KOPT-K1 (cell line): ENCODE data around the gene LRRC3C.
A peak's percentile ranks its signal among the peaks of the same experiment; 100 is the strongest.
"Not testable (repeated sequence)": the region's sequence is repeated elsewhere in the genome, so short reads cannot be mapped to it uniquely, and the experiment has no call there.

Experiments used
- H3K27ac ChIP-seq: fragments of 200-600 bp; sonication (generic); 2 replicates; pipeline ENCODE4 v1.5.1; 2016; ENCODE audit warnings: antibody characterized with exemption, mild to moderate bottlenecking, low read depth, low read length; ENCODE audit not compliant: poor library complexity, severe bottlenecking
- H3K36me3 ChIP-seq: fragments of 200-600 bp; sonication (generic); 2 replicates; pipeline ENCODE4 v1.5.1; 2017; ENCODE audit warnings: antibody characterized with exemption, mild to moderate bottlenecking, low read length, moderate library complexity; ENCODE audit not compliant: insufficient read depth
- H3K9me3 ChIP-seq: fragments of 200-600 bp; sonication (generic); 2 replicates; pipeline ENCODE4 v1.5.1; 2017; ENCODE audit warnings: antibody characterized with exemption, low read length, mild to moderate bottlenecking; ENCODE audit not compliant: insufficient read depth, poor library complexity, severe bottlenecking

Gene LRRC3C, protein sequence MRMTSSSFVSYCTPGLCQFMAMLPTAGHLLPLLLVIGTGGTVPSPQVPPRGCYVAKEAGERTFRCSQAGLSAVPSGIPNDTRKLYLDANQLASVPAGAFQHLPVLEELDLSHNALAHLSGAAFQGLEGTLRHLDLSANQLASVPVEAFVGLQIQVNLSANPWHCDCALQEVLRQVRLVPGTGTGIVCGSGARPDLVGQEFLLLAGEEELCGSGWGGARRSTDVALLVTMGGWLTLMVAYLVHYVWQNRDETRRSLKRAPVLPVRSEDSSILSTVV

DNA sequence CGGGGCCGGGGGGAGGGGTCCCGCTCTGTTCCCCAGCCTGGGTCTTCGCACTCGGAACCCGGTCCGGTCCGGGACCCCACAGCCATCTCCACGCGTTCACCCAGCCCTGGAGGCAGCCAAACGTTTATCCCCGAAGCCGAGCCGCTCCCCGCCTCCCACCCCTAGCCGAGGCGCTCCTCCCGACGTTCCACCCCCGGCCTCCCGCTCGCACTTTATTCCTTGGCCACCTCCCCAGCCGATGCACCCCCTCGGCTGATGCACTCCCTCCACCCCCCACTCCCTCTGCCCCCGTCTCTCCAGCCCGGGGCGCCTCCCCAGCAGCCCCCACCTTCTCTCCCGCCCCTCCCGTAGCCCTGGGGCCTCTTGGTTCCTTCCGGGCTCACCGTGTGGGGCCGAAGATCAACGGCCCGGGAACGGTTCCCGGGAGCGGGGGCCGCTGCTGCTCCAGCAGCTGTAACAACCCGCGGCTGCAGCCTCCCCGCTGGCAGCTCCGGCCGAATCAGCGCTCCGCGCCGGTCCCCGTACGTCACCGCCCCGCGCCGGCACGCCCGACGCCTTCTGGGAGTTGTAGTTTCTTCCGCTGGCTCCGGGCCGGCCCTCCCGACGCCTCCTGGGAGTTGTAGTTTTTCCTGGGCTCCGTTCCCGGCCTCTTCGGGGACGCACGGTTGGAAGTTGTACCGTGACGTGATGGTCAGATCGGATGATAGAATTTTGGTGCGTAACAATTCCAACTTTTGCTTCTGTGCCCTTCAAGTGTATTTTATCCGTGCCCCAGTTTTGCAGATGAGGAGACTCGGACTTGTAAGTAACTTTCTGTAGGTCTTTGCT is at the start of gene LRRC3C, which contains the start of gene ORMDL3:
Gene LRRC3C (plus strand): TSS at position 632 of the 828 bp plus-strand sequence. CDS start 13,792 bp downstream, outside the sequence.
Gene ORMDL3 (minus strand): TSS at position 501 of the 828 bp plus-strand sequence. CDS start 3,398 bp downstream, outside the sequence.
- Histone ChIP-seq H3K36me3 (peaks cover 33% of the 10 kb centered on the region), H3K27ac (peak within 1 kb of the TSS; percentile 99), H3K9me3 (no peaks in the 10 kb centered on the region)

- not testable (repeated sequence) for H3K27ac ChIP-seq, H3K36me3 ChIP-seq, H3K9me3 ChIP-seq
These were observed 41.4 kb upstream of the LRRC3C start for GRCh38 chr17:39886102-39886501.

GRCh38 chr17:39887078-39887477 is 40.5 kb upstream of the LRRC3C start:
- H3K27ac ChIP-seq: no peak overlapping the region
- H3K9me3 ChIP-seq: no peaks in the 10 kb centered on the region
- no peaks in the 10 kb centered on the region for H3K36me3 ChIP-seq

GRCh38 chr17:39889200-39889599 is 38.3 kb upstream of the LRRC3C start:
- H3K36me3 ChIP-seq: no peaks in the 10 kb centered on the region
- no peak overlapping the region for H3K27ac ChIP-seq
- no peaks in the 10 kb centered on the region for H3K9me3 ChIP-seq

- Histone ChIP-seq H3K36me3 (no peaks in the 10 kb centered on the region), H3K27ac (peak overlapping the region; percentile 21), H3K9me3 (no peaks in the 10 kb centered on the region)
These were observed 32.7 kb upstream of the LRRC3C start for GRCh38 chr17:39894681-39895376.

- H3K27ac ChIP-seq: no peak overlapping the region
- no peaks in the 10 kb centered on the region; the same call in 1 of the 2 replicates for H3K36me3 ChIP-seq
- no peaks in the 10 kb centered on the region for H3K9me3 ChIP-seq
These were observed 29.4 kb upstream of the LRRC3C start for GRCh38 chr17:39898088-39898487.

DNA sequence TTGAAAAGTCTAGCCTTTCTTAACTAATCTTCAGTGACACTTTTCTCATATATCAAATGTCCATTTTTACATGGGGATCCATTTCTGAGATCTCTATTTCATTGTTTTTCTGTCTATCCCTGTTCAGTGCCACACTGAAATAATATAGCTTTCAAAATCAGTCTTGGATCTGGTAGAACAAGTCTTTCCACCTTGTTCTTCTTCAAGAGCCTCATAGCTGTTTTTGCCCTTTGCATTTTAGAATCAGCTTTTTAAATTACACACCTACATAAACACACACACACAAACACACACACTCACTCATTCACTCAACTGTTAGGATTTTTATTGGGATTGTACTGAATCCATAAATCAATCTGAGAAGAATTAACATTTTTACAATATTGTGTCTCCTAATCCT is 28.3 kb upstream of the LRRC3C start:
- no peak overlapping the region for H3K27ac ChIP-seq
- H3K36me3 ChIP-seq: no peaks in the 10 kb centered on the region; the same call in 1 of the 2 replicates
- H3K9me3 ChIP-seq: no peaks in the 10 kb centered on the region

- H3K36me3 ChIP-seq: peaks cover 28% of the 10 kb centered on the region
- not testable (repeated sequence) for H3K27ac ChIP-seq, H3K9me3 ChIP-seq
These were observed 25.5 kb upstream of the LRRC3C start for GRCh38 chr17:39902027-39902426.

- peak overlapping the region; percentile 62 for H3K27ac ChIP-seq
- no peaks in the 10 kb centered on the region for H3K9me3 ChIP-seq
These were observed 24.2 kb upstream of the LRRC3C start for GRCh38 chr17:39903158-39903884.

DNA sequence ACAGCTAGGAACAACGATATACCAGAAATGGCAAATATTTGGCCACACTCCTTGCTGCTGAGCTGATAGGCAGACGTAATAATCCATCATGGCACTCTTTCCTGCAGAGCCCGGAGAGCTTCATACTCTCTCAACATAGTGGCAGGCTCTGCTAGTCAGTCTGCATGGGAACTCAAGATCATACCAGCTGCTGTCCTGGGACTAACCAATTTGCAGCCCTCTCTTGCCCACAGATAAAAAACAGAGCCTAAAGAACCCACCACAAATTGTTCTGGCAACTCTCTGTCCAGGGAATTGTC is 22.6 kb upstream of the LRRC3C start:
- Histone ChIP-seq H3K36me3 (peaks cover 51% of the 10 kb centered on the region), H3K27ac (peak overlapping the region; percentile 41), H3K9me3 (no peaks in the 10 kb centered on the region)

More at GRCh38 chr17:39903158-39903884, 24.2 kb upstream of the LRRC3C start:
- H3K36me3 ChIP-seq: peaks cover 37% of the 10 kb centered on the region

DNA sequence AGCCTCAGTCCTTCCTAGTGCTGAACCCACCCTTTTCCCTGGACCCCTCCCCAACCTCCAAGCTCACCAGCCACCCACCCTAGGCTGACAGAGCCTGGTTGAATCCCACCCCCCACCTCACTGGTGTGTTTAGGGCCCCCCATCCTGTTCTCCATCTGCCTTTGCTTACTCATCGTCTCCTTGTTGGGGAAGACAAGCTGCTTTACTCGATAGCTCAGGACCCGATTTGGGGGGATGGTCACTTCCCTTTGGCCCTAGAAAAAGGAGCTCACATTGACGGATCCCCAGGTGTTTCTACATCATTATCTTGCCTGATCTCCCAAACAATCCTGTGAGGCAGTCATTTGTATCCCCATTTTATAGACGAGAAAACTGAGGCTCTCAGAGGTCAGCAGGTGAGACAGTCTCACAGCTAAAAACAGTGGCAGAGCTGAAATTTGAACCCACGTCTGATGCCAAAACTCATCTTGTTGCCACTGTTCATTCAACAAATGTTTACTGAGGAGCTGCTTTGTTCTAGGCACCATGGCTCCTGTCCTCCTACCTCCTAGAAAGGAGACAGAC is 18.7 kb upstream of the LRRC3C start:
- peaks cover 90% of the 10 kb centered on the region for H3K36me3 ChIP-seq

GRCh38 chr17:39913989-39914388 is 13.5 kb upstream of the LRRC3C start:
- H3K9me3 ChIP-seq: no peaks in the 10 kb centered on the region
- peaks cover 82% of the 10 kb centered on the region for H3K36me3 ChIP-seq
- H3K27ac ChIP-seq: no peak overlapping the region

More for the DNA sequence above, 18.7 kb upstream of the LRRC3C start:
- H3K9me3 ChIP-seq: no peaks in the 10 kb centered on the region
- H3K27ac ChIP-seq: no peak overlapping the region

- Histone ChIP-seq H3K9me3 (no peaks in the 10 kb centered on the region), H3K27ac (no peak overlapping the region), H3K36me3 (peaks cover 82% of the 10 kb centered on the region)
These were observed 12.0 kb upstream of the LRRC3C start for GRCh38 chr17:39915559-39915958.

GRCh38 chr17:39916918-39917317 is 10.6 kb upstream of the LRRC3C start:
- Histone ChIP-seq H3K9me3 (no peaks in the 10 kb centered on the region), H3K36me3 (peaks cover 82% of the 10 kb centered on the region), H3K27ac (peak overlapping the region; percentile 15)
